Pancreas (tissue), 10 donors: ENCODE results near the gene RAB3GAP2. TPM values are rescaled to one million over a fixed set of nuclear protein-coding genes. Genes with fewer than 3 reads are reported as not detected.

Experiments used
- ATAC-seq, 4 donors: fragments of 200-7000 bp; cut with Tn5 transposase; one replicate each; pipeline versions ENCODE4 v1.8.0 to v1.9.1; 2020; ENCODE audit warnings: mild to moderate bottlenecking in 4 of 4, moderate library complexity in 4 of 4
- DNase-seq, 6 donors: peaks; one replicate each; pipeline ENCODE4 v3.0.0-alpha.2; 2020
- FAIRE-seq: peaks from 2 replicates; lab custom pipeline; 2012; peaks lifted over from hg19 to GRCh38; lab: Jason Lieb, UNC
- H3K27ac ChIP-seq, 4 donors: fragments of 200-600 bp; sonication (generic); 1 replicate in 3 of 4; 2 replicates in 1 of 4; pipeline versions ENCODE4 v1.5.0 to v1.8.0; 2020
- H3K27me3 ChIP-seq, 4 donors: fragments of 200-600 bp; one replicate each; pipeline ENCODE4 v1.8.0; 2021
- H3K36me3 ChIP-seq, 3 donors: fragments of 200-600 bp; sonication (generic) in 1 of 3; one replicate each; pipeline versions ENCODE4 v1.5.0 to v1.8.0; 2020 to 2021
- H3K4me1 ChIP-seq, 3 donors: fragments of 200-600 bp; one replicate each; pipeline ENCODE4 v1.8.0; 2021
- H3K4me3 ChIP-seq, 4 donors: fragments of 200-600 bp; sonication (generic) in 2 of 4; one replicate each; pipeline versions ENCODE4 v1.5.0 to v1.8.0; 2020 to 2021
- H3K9me3 ChIP-seq, 4 donors: fragments of 200-600 bp; one replicate each; pipeline ENCODE4 v1.8.0; 2021
- WGBS, 2 donors: extraction: QIAGEN DNeasy Blood & Tissue Kit; methylation state at CpG; one replicate each; pipeline ENCODE4 v1.1.7; 2013; 5-methylcytosine and 5-hydroxymethylcytosine counted together
- intact Hi-C, 3 donors: fragments of 100-400 bp; cut with DNase I; formaldehyde crosslinking; loops; one replicate each; pipeline versions ENCODE4 v1.11.1 to v1.14.2; 2022
- polyA plus RNA-seq, 2 donors: library from polyadenylated mRNA; stranded (reverse); fragments of 200-250 nt; gene quantifications; one replicate each; pipeline ENCODE4 v1.2.3, GENCODE V29; 2013
- total RNA-seq, 6 donors: library from RNA; stranded (reverse); fragmentation: NEBNext Ultra II Directional in 4 of 6; extraction: Animal tissue kit (Norgen Biotek cat#: 25700) in 4 of 6; gene quantifications; one replicate each; pipeline versions ENCODE4 v1.2.1 to v1.2.4, GENCODE V29; 2021 to 2023
- TF ChIP-seq, protein P1 (sequence below), 4 donors: fragments of 200-600 bp; sonication (generic) in 3 of 4; IDR thresholded peaks; one replicate each; pipeline versions ENCODE4 v1.5.0 to v1.8.0; 2021; ENCODE audit warnings: antibody characterized with exemption in 4 of 4
- donor health status: healthy with polysubstance abuse.
- donor health status: DM: no; HTN: no; CAD: no; lungs with moderate emphysema.
- donor health status: DM: no; HTN: no; CAD: no.
- donor health status: control.
- donor health status: control.
- donor health status: Bipolar disorder and iron deficiency.
- donor health status: DM: yes; HTN: yes; CAD: no.
- donor health status: DM: no; HTN: no; CAD: no.
- donor health status: DM: no; HTN: no; CAD: no.
- donor health status: DM: yes; HTN: yes; CAD: no.

Gene RAB3GAP2
- total and polyA plus RNA-seq, 8 donors, result 4.8 to 26.2 (median 15.1) TPM

DNA sequence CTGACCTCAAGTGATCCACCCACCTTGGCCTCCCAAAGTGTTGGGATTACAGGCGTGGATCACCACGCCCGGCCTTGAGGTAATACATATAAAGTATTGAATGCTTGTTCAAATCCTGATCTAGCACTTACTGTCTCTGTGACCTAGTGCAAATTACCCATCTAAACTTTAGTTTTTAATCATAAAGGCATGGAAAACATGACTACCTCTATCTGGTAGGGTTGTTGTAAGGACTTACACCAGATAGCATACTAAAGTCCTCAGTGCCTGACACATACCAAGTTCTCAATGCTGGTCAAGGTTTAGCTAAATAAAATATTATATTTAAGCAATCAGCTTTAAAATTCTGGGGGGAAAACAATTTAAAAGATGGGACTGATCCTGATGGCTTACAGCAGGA, 38.3 kb downstream of the RAB3GAP2 start:
- ATAC-seq (no peak), FAIRE-seq (no peak), DNase-seq (no peak)
- Histone ChIP-seq H3K4me1 (peaks cover 0 to 13% (median 4%) of the 10 kb centered on the region in 3 donors), H3K9me3 (no peaks in the 10 kb centered on the region), H3K4me3 (no peak overlapping the region), H3K27ac (no peak overlapping the region), H3K36me3 (no peaks in the 10 kb centered on the region), H3K27me3 (no peaks in the 10 kb centered on the region)
- TF ChIP-seq, protein P1, sequence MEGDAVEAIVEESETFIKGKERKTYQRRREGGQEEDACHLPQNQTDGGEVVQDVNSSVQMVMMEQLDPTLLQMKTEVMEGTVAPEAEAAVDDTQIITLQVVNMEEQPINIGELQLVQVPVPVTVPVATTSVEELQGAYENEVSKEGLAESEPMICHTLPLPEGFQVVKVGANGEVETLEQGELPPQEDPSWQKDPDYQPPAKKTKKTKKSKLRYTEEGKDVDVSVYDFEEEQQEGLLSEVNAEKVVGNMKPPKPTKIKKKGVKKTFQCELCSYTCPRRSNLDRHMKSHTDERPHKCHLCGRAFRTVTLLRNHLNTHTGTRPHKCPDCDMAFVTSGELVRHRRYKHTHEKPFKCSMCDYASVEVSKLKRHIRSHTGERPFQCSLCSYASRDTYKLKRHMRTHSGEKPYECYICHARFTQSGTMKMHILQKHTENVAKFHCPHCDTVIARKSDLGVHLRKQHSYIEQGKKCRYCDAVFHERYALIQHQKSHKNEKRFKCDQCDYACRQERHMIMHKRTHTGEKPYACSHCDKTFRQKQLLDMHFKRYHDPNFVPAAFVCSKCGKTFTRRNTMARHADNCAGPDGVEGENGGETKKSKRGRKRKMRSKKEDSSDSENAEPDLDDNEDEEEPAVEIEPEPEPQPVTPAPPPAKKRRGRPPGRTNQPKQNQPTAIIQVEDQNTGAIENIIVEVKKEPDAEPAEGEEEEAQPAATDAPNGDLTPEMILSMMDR (IDR thresholded peaks at IDR 0.05), result no peak
- intact Hi-C loops, result no loop called here
- 98 to 99% methylated on average over 3 of the region's 3 CpGs for WGBS, 2 donors

DNA sequence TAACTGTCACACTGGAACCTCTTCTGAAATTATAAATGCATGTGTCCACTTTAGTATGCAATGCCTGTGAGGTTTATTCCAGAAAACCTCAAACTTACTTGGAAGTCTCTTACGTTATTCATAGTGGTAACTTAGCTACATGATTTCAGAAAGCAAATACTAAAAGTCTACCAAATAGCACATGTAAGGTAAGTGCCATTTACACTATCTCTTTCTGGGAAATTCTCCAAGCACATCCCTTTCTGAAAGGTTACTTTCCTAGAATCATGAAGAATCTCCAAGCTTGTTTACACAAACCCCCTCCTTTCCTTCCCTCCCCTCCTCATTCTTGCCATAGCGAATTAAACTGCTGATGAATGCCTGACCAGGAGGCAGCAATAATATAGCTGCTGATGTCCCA, 42.5 kb downstream of the RAB3GAP2 start:
- H3K4me3 ChIP-seq, result no peak overlapping the region
- WGBS, 2 donors, result 82 to 89% methylated on average over 2 of the region's 2 CpGs
- no peaks in the 10 kb centered on the region for H3K9me3 ChIP-seq
- FAIRE-seq (no peak), DNase-seq (no peak), ATAC-seq (peak in 1 of 4 donors; percentile 35)
- intact Hi-C loops, result no loop called here
- no peaks in the 10 kb centered on the region for H3K27me3 ChIP-seq
- H3K27ac ChIP-seq, result no peak overlapping the region
- TF ChIP-seq, protein P1 (IDR thresholded peaks at IDR 0.05), result no peak
- H3K36me3 ChIP-seq, result no peaks in the 10 kb centered on the region
- H3K4me1 ChIP-seq, result no peaks in the 10 kb centered on the region

DNA sequence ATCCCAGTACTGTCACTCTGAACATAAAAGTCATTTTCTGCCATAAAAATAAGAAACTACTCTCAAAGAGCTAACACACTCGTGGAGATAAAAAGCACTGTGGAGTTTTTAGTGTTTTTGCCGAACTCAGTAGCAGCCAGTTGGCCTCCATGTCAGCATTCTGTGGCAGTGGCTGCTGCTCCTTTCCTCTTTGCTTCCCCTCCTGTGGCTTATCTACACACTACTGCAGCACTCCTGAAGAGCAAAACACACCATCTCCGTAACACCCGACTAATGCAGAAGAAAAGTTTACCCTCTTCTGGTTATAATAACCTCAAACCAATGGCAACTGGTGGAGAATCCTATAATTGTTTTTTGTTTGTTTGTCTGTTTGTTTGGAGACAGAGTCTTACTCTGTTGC, 44.9 kb downstream of the RAB3GAP2 start:
- 87 to 89% methylated on average over 4 of the region's 4 CpGs for WGBS, 2 donors
- FAIRE-seq, result no peak

DNA sequence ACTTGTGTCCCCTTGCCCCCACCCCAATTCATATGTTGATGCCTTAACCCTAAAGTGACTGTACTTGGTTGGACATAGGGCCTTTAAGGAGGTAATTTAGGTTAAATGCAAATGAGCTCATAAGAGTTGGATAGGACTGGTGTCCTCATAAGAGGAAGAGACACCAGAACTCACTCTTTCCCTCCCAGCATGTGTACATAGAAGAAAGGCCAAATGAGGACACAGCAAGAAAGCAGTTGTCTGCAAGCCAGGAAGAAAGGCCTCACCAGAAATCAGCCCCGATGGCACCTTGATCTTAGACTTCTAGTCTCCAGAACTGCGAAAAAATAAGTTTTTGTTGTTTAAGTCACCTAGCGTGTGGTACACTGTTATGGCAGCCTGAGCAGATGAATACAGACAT, 45.5 kb downstream of the RAB3GAP2 start:
- WGBS, 2 donors, result 87 to 89% methylated on average over 3 of the region's 3 CpGs
- no peak for DNase-seq

More for the DNA sequence above, 44.9 kb downstream of the RAB3GAP2 start:
- DNase-seq (no peak), ATAC-seq (no peak)
- intact Hi-C loops, result no loop called here
- no peaks in the 10 kb centered on the region for H3K9me3 ChIP-seq
- no peak overlapping the region for H3K4me3 ChIP-seq
- TF ChIP-seq, protein P1 (IDR thresholded peaks at IDR 0.05), result no peak
- H3K27me3 ChIP-seq, result no peaks in the 10 kb centered on the region
- no peaks in the 10 kb centered on the region for H3K4me1 ChIP-seq
- no peak overlapping the region for H3K27ac ChIP-seq
- no peaks in the 10 kb centered on the region for H3K36me3 ChIP-seq

DNA sequence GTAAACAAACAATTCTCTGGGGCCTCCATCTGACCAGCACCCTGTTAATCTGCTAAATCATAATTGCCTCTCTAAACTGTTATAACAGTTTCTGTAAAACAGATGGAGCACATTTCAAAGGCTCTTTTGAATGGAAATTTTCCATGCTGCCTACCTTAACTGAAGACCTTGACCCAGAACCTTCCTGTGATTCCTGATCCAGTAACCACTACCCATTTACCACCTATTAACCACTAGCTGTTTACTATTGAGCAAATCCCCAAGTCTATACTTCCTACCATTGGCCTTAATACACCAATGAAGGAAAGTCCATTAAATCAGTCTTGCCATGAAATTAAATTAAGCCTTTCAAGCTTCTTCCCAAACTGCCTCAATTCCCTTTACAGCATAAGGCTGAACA, 46.3 kb downstream of the RAB3GAP2 start:
- DNase-seq (no peak), ATAC-seq (no peak), FAIRE-seq (no peak)
- Histone ChIP-seq H3K27ac (no peak overlapping the region), H3K36me3 (no peaks in the 10 kb centered on the region), H3K27me3 (no peaks in the 10 kb centered on the region), H3K4me1 (no peaks in the 10 kb centered on the region), H3K4me3 (no peak overlapping the region), H3K9me3 (no peaks in the 10 kb centered on the region)
- intact Hi-C loops, result no loop called here
- TF ChIP-seq, protein P1 (IDR thresholded peaks at IDR 0.05), result no peak

More for the DNA sequence above, 45.5 kb downstream of the RAB3GAP2 start:
- Histone ChIP-seq H3K9me3 (no peaks in the 10 kb centered on the region), H3K4me1 (no peaks in the 10 kb centered on the region), H3K27me3 (no peaks in the 10 kb centered on the region), H3K27ac (no peak overlapping the region), H3K36me3 (no peaks in the 10 kb centered on the region), H3K4me3 (no peak overlapping the region)
- intact Hi-C loops, result no loop called here
- ATAC-seq (no peak), FAIRE-seq (no peak)
- TF ChIP-seq, protein P1 (IDR thresholded peaks at IDR 0.05), result no peak
